Thymus (tissue), 11 donors: ENCODE results near the gene ERCC1. TPM values are rescaled to one million over a fixed set of nuclear protein-coding genes. Genes with fewer than 3 reads are reported as not detected.
A peak's percentile ranks its signal among the peaks of the same experiment; 100 is the strongest.

Experiments used
- DNase-seq, 9 donors: peaks; one replicate each; pipeline ENCODE4 v3.0.0-alpha.2; 2013; ENCODE audit warnings: low spot score in 9 of 9, low read depth in 6 of 9, missing footprints in 1 of 9
- H3K27ac ChIP-seq, 2 donors: one replicate each; pipeline ENCODE4 v1.5.1; 2013; ENCODE audit warnings: control low read depth in 1 of 2, low read depth in 1 of 2, low read length in 1 of 2, mild to moderate bottlenecking in 1 of 2, moderate library complexity in 1 of 2
- H3K27me3 ChIP-seq, 2 donors: one replicate each; pipeline ENCODE4 v1.5.1; 2013; ENCODE audit warnings: low read length in 1 of 2; ENCODE audit not compliant: control insufficient read depth in 2 of 2, insufficient read depth in 1 of 2
- H3K36me3 ChIP-seq, 2 donors: one replicate each; pipeline ENCODE4 v1.5.1; 2013; ENCODE audit warnings: low read length in 1 of 2, mild to moderate bottlenecking in 1 of 2, moderate library complexity in 1 of 2; ENCODE audit not compliant: control insufficient read depth in 2 of 2, insufficient read depth in 2 of 2
- H3K4me1 ChIP-seq, 2 donors: one replicate each; pipeline ENCODE4 v1.5.1; 2013; ENCODE audit warnings: low read length in 2 of 2; ENCODE audit not compliant: control insufficient read depth in 2 of 2, insufficient read depth in 2 of 2
- H3K4me3 ChIP-seq, 2 donors: one replicate each; pipeline ENCODE4 v1.5.1; 2013; ENCODE audit warnings: low read length in 2 of 2, control low read depth in 1 of 2, mild to moderate bottlenecking in 1 of 2
- H3K9me3 ChIP-seq, 2 donors: one replicate each; pipeline ENCODE4 v1.5.1; 2013; ENCODE audit warnings: low read length in 1 of 2, mild to moderate bottlenecking in 1 of 2; ENCODE audit not compliant: control insufficient read depth in 2 of 2, insufficient read depth in 1 of 2
- WGBS: extraction: QIAGEN DNeasy Blood & Tissue Kit; methylation state at CpG from one replicate; pipeline ENCODE4 v1.1.7; 2013; 5-methylcytosine and 5-hydroxymethylcytosine counted together
- polyA plus RNA-seq: library from polyadenylated mRNA; stranded (reverse); fragments of 200-250 nt; gene quantifications from one replicate; pipeline ENCODE4 v1.2.3, GENCODE V29; 2013
- total RNA-seq: library from RNA; stranded (reverse); fragments of 120-200 nt; gene quantifications from one replicate; pipeline ENCODE4 v1.2.4, GENCODE V29; 2013
- donor health status: healthy.

ERCC1 gene
- total and polyA plus RNA-seq, 2 donors = 42.6 to 61.6 TPM

- peaks cover 0 to 2% of the 10 kb centered on the region in 2 donors for H3K27me3 ChIP-seq
- 84% methylated on average over 13 of the region's 13 CpGs for WGBS
- H3K4me3 ChIP-seq = no peak overlapping the region
- no peak overlapping the region for H3K27ac ChIP-seq
- no peaks in the 10 kb centered on the region for H3K9me3 ChIP-seq
- no peaks in the 10 kb centered on the region for H3K36me3 ChIP-seq
- DNase-seq = no peak
- H3K4me1 ChIP-seq = peaks cover 0 to 1% of the 10 kb centered on the region in 2 donors
Measured at GRCh38 chr19:45376045-45376724, 47.5 kb downstream of the ERCC1 start.

- Histone ChIP-seq H3K4me3 (peak within 1 kb of the TSS; percentile 67 to 71), H3K36me3 (peaks cover 0 to 4% of the 10 kb centered on the region in 2 donors), H3K27me3 (no peaks in the 10 kb centered on the region), H3K9me3 (no peaks in the 10 kb centered on the region), H3K4me1 (peaks cover 0 to 5% of the 10 kb centered on the region in 2 donors), H3K27ac (peak within 1 kb of the TSS; percentile 81 to 89)
- DNase-seq = peak; percentile 97 to 100 (median 99)
- WGBS = 5% methylated on average over 55 of the region's 55 CpGs
Measured at GRCh38 chr19:45370410-45371204, 53.1 kb downstream of the ERCC1 start, which contains the start of gene ERCC2. TSS of gene ERCC2 (minus strand) at chr19:45370573. CDS start at chr19:45370540, 33 bp downstream.

- H3K27me3 ChIP-seq = no peaks in the 10 kb centered on the region
- no peaks in the 10 kb centered on the region for H3K9me3 ChIP-seq
- no peak overlapping the region for H3K27ac ChIP-seq
- DNase-seq = no peak
- H3K4me1 ChIP-seq = peaks cover 0 to 5% of the 10 kb centered on the region in 2 donors
- H3K36me3 ChIP-seq = peaks cover 7 to 11% of the 10 kb centered on the region in 2 donors
- no peak overlapping the region for H3K4me3 ChIP-seq
- 98% methylated on average over 11 of the region's 11 CpGs for WGBS
Measured at GRCh38 chr19:45368737-45369340, 54.9 kb downstream of the ERCC1 start.

- H3K27me3 ChIP-seq = no peaks in the 10 kb centered on the region
- H3K4me1 ChIP-seq = peaks cover 0 to 5% of the 10 kb centered on the region in 2 donors
- DNase-seq = no peak
- no peak overlapping the region for H3K27ac ChIP-seq
- peaks cover 12 to 18% of the 10 kb centered on the region in 2 donors for H3K36me3 ChIP-seq
- WGBS = 99% methylated on average over 4 of the region's 4 CpGs
- no peak overlapping the region for H3K4me3 ChIP-seq
- no peaks in the 10 kb centered on the region for H3K9me3 ChIP-seq
Measured at GRCh38 chr19:45368127-45368526, 55.6 kb downstream of the ERCC1 start.

- peaks cover 22 to 36% of the 10 kb centered on the region in 2 donors for H3K36me3 ChIP-seq
- 94% methylated on average over 12 of the region's 12 CpGs for WGBS
- no peak for DNase-seq
- no peak overlapping the region for H3K4me3 ChIP-seq
- no peaks in the 10 kb centered on the region for H3K9me3 ChIP-seq
- no peaks in the 10 kb centered on the region for H3K4me1 ChIP-seq
- no peak overlapping the region for H3K27ac ChIP-seq
- H3K27me3 ChIP-seq = no peaks in the 10 kb centered on the region
Measured at GRCh38 chr19:45364696-45365095, 59.0 kb downstream of the ERCC1 start.

- H3K36me3 ChIP-seq = peaks cover 28 to 36% of the 10 kb centered on the region in 2 donors
- WGBS = 95% methylated on average over 44 of the region's 44 CpGs
- no peaks in the 10 kb centered on the region for H3K9me3 ChIP-seq
- no peak for DNase-seq
- H3K4me1 ChIP-seq = no peaks in the 10 kb centered on the region
- no peaks in the 10 kb centered on the region for H3K27me3 ChIP-seq
- no peak overlapping the region for H3K27ac ChIP-seq
- H3K4me3 ChIP-seq = no peak overlapping the region
Measured at GRCh38 chr19:45363861-45364459, 59.8 kb downstream of the ERCC1 start.

- WGBS = 92% methylated on average over 16 of the region's 16 CpGs
- no peaks in the 10 kb centered on the region for H3K9me3 ChIP-seq
- no peaks in the 10 kb centered on the region for H3K4me1 ChIP-seq
- no peak for DNase-seq
- no peak overlapping the region for H3K27ac ChIP-seq
- no peak overlapping the region for H3K4me3 ChIP-seq
- peaks cover 25 to 36% of the 10 kb centered on the region in 2 donors for H3K36me3 ChIP-seq
- no peaks in the 10 kb centered on the region for H3K27me3 ChIP-seq
Measured at GRCh38 chr19:45362291-45362690, 61.4 kb downstream of the ERCC1 start.

- Histone ChIP-seq H3K4me3 (no peak overlapping the region), H3K27ac (no peak overlapping the region), H3K9me3 (no peaks in the 10 kb centered on the region), H3K36me3 (peaks cover 29 to 43% of the 10 kb centered on the region in 2 donors), H3K4me1 (no peaks in the 10 kb centered on the region), H3K27me3 (no peaks in the 10 kb centered on the region)
- WGBS = 97% methylated on average over 14 of the region's 14 CpGs
- no peak for DNase-seq
Measured at GRCh38 chr19:45361608-45362007, 62.1 kb downstream of the ERCC1 start.
